IMR-90 (cell line): ENCODE data around the gene KL. TPM values are rescaled to one million over a fixed set of nuclear protein-coding genes. Genes with fewer than 3 reads are reported as not detected.

ENCODE experiments used
- ATAC-seq: fragments of 200-7000 bp; cut with Tn5 transposase; 2 replicates; pipeline ENCODE4 v1.9.1; 2020; ENCODE audit warnings: low read depth, mild to moderate bottlenecking, moderate library complexity
- BruUV-seq: library from RNA; stranded (reverse); fragments of 400-500 nt; replicated peaks from 2 replicates; lab custom pipeline; 2021; lab: Mats Ljungman, UMichigan
- CTCF ChIA-PET: fragments of 300-600 bp; formaldehyde crosslinking; extraction: SDS; loops from one replicate; lab custom pipeline; 2021; ENCODE audit warnings: antibody characterized with exemption; lab: Yijun Ruan, JAX
- POLR2A ChIA-PET: fragments of 300-600 bp; sonication (Branson Sonifier 250); formaldehyde crosslinking; loops from one replicate; lab custom pipeline; 2022; ENCODE audit warnings: antibody characterized with exemption; ENCODE audit not compliant: unreplicated experiment; lab: Charles Lee
- DNase-seq: peaks from one replicate; pipeline ENCODE4 v3.0.0; 2013
- H2AFZ ChIP-seq: replicated peaks from 2 replicates; pipeline ENCODE3; 2013; ENCODE audit warnings: low read length, mild to moderate bottlenecking; ENCODE audit not compliant: poor library complexity
- H2AK5ac ChIP-seq: 2 replicates; pipeline ENCODE4 v1.6.1; 2013; ENCODE audit warnings: low read depth, low read length, inconsistent platforms
- H2AK9ac ChIP-seq: replicated peaks from 2 replicates; pipeline ENCODE3; 2013; ENCODE audit warnings: mild to moderate bottlenecking, low read depth, low read length, moderate library complexity; ENCODE audit not compliant: poor library complexity
- H2BK120ac ChIP-seq: 2 replicates; pipeline ENCODE4 v1.6.1; 2013; ENCODE audit warnings: low read depth, low read length, inconsistent platforms
- H2BK15ac ChIP-seq: 3 replicates; pipeline ENCODE4 v1.6.1; 2013; ENCODE audit warnings: low read depth, low read length, inconsistent platforms
- H2BK20ac ChIP-seq: 2 replicates; pipeline ENCODE4 v1.6.1; 2013; ENCODE audit warnings: low read depth, mild to moderate bottlenecking, inconsistent platforms, low read length, moderate library complexity
- H2BK5ac ChIP-seq: 2 replicates; pipeline ENCODE4 v1.6.1; 2013; ENCODE audit warnings: mild to moderate bottlenecking, low read depth, low read length, inconsistent platforms; ENCODE audit not compliant: poor library complexity, severe bottlenecking
- H3K14ac ChIP-seq: replicated peaks from 2 replicates; pipeline ENCODE4 v1.6.1; 2013; ENCODE audit warnings: low read depth, low read length, inconsistent platforms
- H3K18ac ChIP-seq: 2 replicates; pipeline ENCODE4 v1.6.1; 2013; ENCODE audit warnings: low read depth, low read length, control low read depth
- H3K23ac ChIP-seq: 2 replicates; pipeline ENCODE4 v1.6.1; 2013; ENCODE audit warnings: low read depth, low read length, inconsistent platforms
- H3K27ac ChIP-seq: 2 replicates; pipeline ENCODE4 v1.5.1; 2013; ENCODE audit warnings: mild to moderate bottlenecking, control low read depth, low read length; ENCODE audit not compliant: insufficient read depth
- H3K27me3 ChIP-seq: 2 replicates; pipeline ENCODE4 v1.6.1; 2013; ENCODE audit warnings: low read length; ENCODE audit not compliant: control insufficient read depth, insufficient read depth
- H3K36me3 ChIP-seq: 2 replicates; pipeline ENCODE4 v1.6.1; 2013; ENCODE audit warnings: low read length, mixed read lengths; ENCODE audit not compliant: control insufficient read depth, insufficient read depth
- H3K4ac ChIP-seq: 2 replicates; pipeline ENCODE4 v1.6.1; 2013; ENCODE audit warnings: low read depth, low read length, inconsistent platforms
- H3K4me1 ChIP-seq: 2 replicates; pipeline ENCODE4 v1.6.1; 2013; ENCODE audit warnings: low read length, mixed read lengths; ENCODE audit not compliant: control insufficient read depth, insufficient read depth
- H3K4me2 ChIP-seq: 2 replicates; pipeline ENCODE4 v1.6.1; 2013; ENCODE audit warnings: low read depth, mild to moderate bottlenecking, control low read depth, low read length, moderate library complexity
- H3K4me3 ChIP-seq: 2 replicates; pipeline ENCODE4 v1.5.1; 2013; ENCODE audit warnings: low read depth, mild to moderate bottlenecking, control low read depth, low read length, moderate library complexity; ENCODE audit not compliant: insufficient read depth
- H3K56ac ChIP-seq: 2 replicates; pipeline ENCODE4 v1.6.1; 2013; ENCODE audit warnings: low read length, inconsistent platforms; ENCODE audit not compliant: insufficient read depth; ENCODE audit errors: extremely low read depth
- H3K79me1 ChIP-seq, 2 experiments: 2 replicates each; pipeline ENCODE4 v1.6.1; 2013; ENCODE audit warnings: low read length in 2 of 2, inconsistent platforms in 1 of 2, low read depth in 1 of 2
- H3K9ac ChIP-seq: 2 replicates; pipeline ENCODE4 v1.6.1; 2013; ENCODE audit warnings: low read depth, low read length, control low read depth
- H3K9me1 ChIP-seq: 2 replicates; pipeline ENCODE4 v1.6.1; 2013; ENCODE audit warnings: low read length, inconsistent platforms; ENCODE audit not compliant: insufficient read depth
- H3K9me3 ChIP-seq: 2 replicates; pipeline ENCODE4 v1.6.1; 2013; ENCODE audit warnings: low read length; ENCODE audit not compliant: control insufficient read depth, insufficient read depth
- H4K20me1 ChIP-seq: 2 replicates; pipeline ENCODE4 v1.6.1; 2013; ENCODE audit warnings: low read length, inconsistent platforms; ENCODE audit not compliant: insufficient read depth
- H4K5ac ChIP-seq: 2 replicates; pipeline ENCODE4 v1.6.1; 2013; ENCODE audit warnings: mild to moderate bottlenecking, low read depth, low read length, control low read depth
- H4K8ac ChIP-seq, 2 experiments: 2 replicates each; pipeline ENCODE4 v1.6.1; 2013; ENCODE audit warnings: low read depth in 2 of 2, low read length in 2 of 2, control low read depth in 1 of 2, inconsistent platforms in 1 of 2
- H4K91ac ChIP-seq: 2 replicates; pipeline ENCODE4 v1.6.1; 2013; ENCODE audit warnings: low read depth, low read length, inconsistent platforms; ENCODE audit not compliant: insufficient read depth
- BHLHE40 ChIP-seq: fragments of 150-350 bp; IDR thresholded peaks from 2 replicates; pipeline ENCODE4 v1.6.1; 2016; ENCODE audit warnings: mild to moderate bottlenecking, low read depth, low read length
- MAFK ChIP-seq: IDR thresholded peaks from 2 replicates; pipeline ENCODE4 v1.6.1; 2012; ENCODE audit warnings: low read depth, low read length, improper control_type of control experiment
- MAZ ChIP-seq: IDR thresholded peaks from 2 replicates; pipeline ENCODE4 v1.6.1; 2012; ENCODE audit warnings: low read depth, mild to moderate bottlenecking, low read length, improper control_type of control experiment, moderate library complexity, borderline replicate concordance
- MXI1 ChIP-seq: IDR thresholded peaks from 2 replicates; pipeline ENCODE4 v1.6.1; 2012; ENCODE audit warnings: low read depth, mild to moderate bottlenecking, low read length, moderate library complexity, borderline replicate concordance
- NFE2L2 ChIP-seq: fragments of 150-350 bp; IDR thresholded peaks from 2 replicates; pipeline ENCODE4 v1.6.1; 2016; ENCODE audit warnings: low read depth, mild to moderate bottlenecking, low read length
- POLR2A ChIP-seq: IDR thresholded peaks from 2 replicates; pipeline ENCODE4 v1.6.1; 2012; ENCODE audit warnings: mild to moderate bottlenecking, low read depth, low read length
- RAD21 ChIP-seq: IDR thresholded peaks from 2 replicates; pipeline ENCODE4 v1.6.1; 2012; ENCODE audit warnings: low read length, improper control_type of control experiment
- RCOR1 ChIP-seq: IDR thresholded peaks from 2 replicates; pipeline ENCODE4 v1.6.1; 2012; ENCODE audit warnings: mild to moderate bottlenecking, low read length, improper control_type of control experiment; ENCODE audit not compliant: insufficient replicate concordance
- WGBS, 2 experiments: methylation state at CpG; one replicate each; pipeline versions ENCODE4 v1.1.5 to v1.1.7; 2013; ENCODE audit warnings: missing lambda C conversion rate in 2 of 2; ENCODE audit not compliant: insufficient read length in 1 of 2; ENCODE audit errors: extremely low coverage in 2 of 2; 5-methylcytosine and 5-hydroxymethylcytosine counted together
- dilution Hi-C: fragments of 300-500 bp; cut with HindIII; formaldehyde crosslinking; loops from one replicate; pipeline ENCODE4 v1.14.3; 2018; ENCODE audit warnings: low sequenced_read_pairs; ENCODE audit not compliant: unreplicated experiment
- in situ Hi-C: fragments of 300-500 bp; cut with MboI; formaldehyde crosslinking; loops from 3 replicates; pipeline ENCODE4 v1.14.3; 2019; ENCODE audit warnings: low sequenced_read_pairs, inconsistent platforms, mixed read lengths
- intact Hi-C: fragments of 100-400 bp; cut with micrococcal nuclease; formaldehyde crosslinking; loops from 2 replicates; pipeline ENCODE4 v1.10.0; 2022
- polyA plus RNA-seq, 3 experiments: library from polyadenylated mRNA; depleted of rRNA; stranded (reverse); fragments of >200 nt; gene quantifications; 2 replicates each; pipeline ENCODE4 v1.2.3, GENCODE V29; 2012; ENCODE audit warnings: low replicate concordance in 1 of 3
- total RNA-seq: library from RNA; depleted of rRNA; stranded (reverse); fragments of >200 nt; gene quantifications from 2 replicates; pipeline ENCODE4 v1.2.3, GENCODE V29; 2012
- TF ChIP-seq, protein P1 (sequence below): fragments of 150-350 bp; IDR thresholded peaks from 2 replicates; pipeline ENCODE4 v1.6.1; 2016; ENCODE audit warnings: low read depth, mild to moderate bottlenecking, low read length, moderate library complexity, borderline replicate concordance

The KL gene
- total and polyA plus RNA-seq, 2 of the 4 experiments (the other 2 are of a cell fraction), result not detected

DNA sequence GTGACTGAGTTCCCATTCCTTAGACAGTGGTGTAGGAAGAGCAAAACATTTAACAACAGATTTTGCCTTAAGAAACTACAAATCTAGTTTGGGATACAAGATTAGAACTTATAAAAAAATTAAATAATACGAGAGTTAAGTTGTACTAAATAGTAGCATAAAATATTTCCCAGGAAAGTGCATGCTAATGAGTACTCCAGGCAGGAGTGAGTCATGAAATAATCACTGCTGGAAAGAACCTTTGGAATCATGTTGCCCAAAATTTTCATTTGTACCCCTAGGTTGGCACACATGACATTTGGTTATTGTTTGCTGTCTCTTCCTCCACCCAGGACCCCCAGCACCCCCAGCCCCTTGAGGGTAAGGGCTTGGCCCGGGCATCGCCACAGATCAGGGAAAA, 26.3 kb upstream of the KL start:
- BruUV-seq, result no TSS peak

More for the DNA sequence above, 26.3 kb upstream of the KL start:
- H3K4me1 ChIP-seq, result no peaks in the 10 kb centered on the region
- H3K56ac ChIP-seq, result no peak overlapping the region
- DNase-seq, result peak; percentile 6
- no peak overlapping the region for H2AK5ac ChIP-seq
- no peak overlapping the region for H2AK9ac ChIP-seq
- POLR2A ChIA-PET, result no interaction called here
- no peak overlapping the region for H3K27ac ChIP-seq
- peaks cover 6% of the 10 kb centered on the region; the same call in 1 of the 2 replicates for H3K9me1 ChIP-seq
- no peaks in the 10 kb centered on the region for H3K36me3 ChIP-seq
- no peaks in the 10 kb centered on the region for H4K20me1 ChIP-seq
- H3K79me1 ChIP-seq, result no peaks in the 10 kb centered on the region
- no peak overlapping the region for H3K4me2 ChIP-seq
- WGBS, 2 experiments, result no CpG with 5 or more reads among the region's 3 CpGs
- no peak overlapping the region for H3K18ac ChIP-seq
- H4K5ac ChIP-seq, result no peak overlapping the region
- H3K14ac ChIP-seq, result no peak overlapping the region
- H2BK20ac ChIP-seq, result no peak overlapping the region
- no peak overlapping the region for H4K91ac ChIP-seq
- in situ Hi-C loops, result no loop called here
- H2BK5ac ChIP-seq, result no peak overlapping the region
- CTCF ChIA-PET, result no interaction called here
- H2BK15ac ChIP-seq, result no peak overlapping the region
- H3K4me3 ChIP-seq, result no peak overlapping the region
- H4K8ac ChIP-seq, result no peak overlapping the region
- no peak overlapping the region for H2AFZ ChIP-seq
- TF ChIP-seq MAZ (no peak), RAD21 (no peak), NFE2L2 (no peak), MXI1 (no peak), MAFK (no peak), RCOR1 (no peak), POLR2A (no peak), BHLHE40 (no peak)
- TF ChIP-seq, protein P1, sequence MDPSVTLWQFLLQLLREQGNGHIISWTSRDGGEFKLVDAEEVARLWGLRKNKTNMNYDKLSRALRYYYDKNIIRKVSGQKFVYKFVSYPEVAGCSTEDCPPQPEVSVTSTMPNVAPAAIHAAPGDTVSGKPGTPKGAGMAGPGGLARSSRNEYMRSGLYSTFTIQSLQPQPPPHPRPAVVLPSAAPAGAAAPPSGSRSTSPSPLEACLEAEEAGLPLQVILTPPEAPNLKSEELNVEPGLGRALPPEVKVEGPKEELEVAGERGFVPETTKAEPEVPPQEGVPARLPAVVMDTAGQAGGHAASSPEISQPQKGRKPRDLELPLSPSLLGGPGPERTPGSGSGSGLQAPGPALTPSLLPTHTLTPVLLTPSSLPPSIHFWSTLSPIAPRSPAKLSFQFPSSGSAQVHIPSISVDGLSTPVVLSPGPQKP, result no peak
- dilution Hi-C loops, result no loop called here
- H3K23ac ChIP-seq, result no peak overlapping the region
- H3K27me3 ChIP-seq, result peaks cover 3% of the 10 kb centered on the region; the same call in 1 of the 2 replicates
- H3K9ac ChIP-seq, result no peak overlapping the region
- ATAC-seq, result no peak
- no peaks in the 10 kb centered on the region for H3K9me3 ChIP-seq
- no peak overlapping the region for H2BK120ac ChIP-seq
- intact Hi-C loops, result no loop called here
- no peak overlapping the region for H3K4ac ChIP-seq
